Measurements from ENCODE around the gene PITX1.
"Not testable (repeated sequence)": the region's sequence is repeated elsewhere in the genome, so short reads cannot be mapped to it uniquely, and the experiment has no call there.

The PITX1 gene

DNA sequence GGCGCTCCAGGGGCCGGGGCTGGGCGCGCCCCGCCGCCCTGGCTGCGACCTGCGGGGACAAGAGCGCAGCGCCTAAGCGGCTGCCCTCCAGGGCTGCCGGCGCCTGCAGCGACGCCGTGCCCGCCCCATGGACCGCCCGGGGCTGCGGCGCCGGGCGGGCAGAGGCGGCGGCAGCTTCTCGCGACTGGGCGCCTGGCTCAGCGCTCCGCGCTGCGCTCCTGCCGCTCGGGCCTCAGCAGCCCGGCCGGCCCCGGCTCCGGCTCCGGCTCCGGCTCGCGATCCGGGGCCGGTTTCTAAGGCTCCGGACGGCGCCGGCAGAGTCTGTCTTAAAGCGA is at the start of gene PITX1:
PITX1 (minus strand) TSS at position 328 of the 335 bp plus-strand sequence. CDS start 347 bp downstream, outside the sequence.
- DNase-seq = no peak

DNA sequence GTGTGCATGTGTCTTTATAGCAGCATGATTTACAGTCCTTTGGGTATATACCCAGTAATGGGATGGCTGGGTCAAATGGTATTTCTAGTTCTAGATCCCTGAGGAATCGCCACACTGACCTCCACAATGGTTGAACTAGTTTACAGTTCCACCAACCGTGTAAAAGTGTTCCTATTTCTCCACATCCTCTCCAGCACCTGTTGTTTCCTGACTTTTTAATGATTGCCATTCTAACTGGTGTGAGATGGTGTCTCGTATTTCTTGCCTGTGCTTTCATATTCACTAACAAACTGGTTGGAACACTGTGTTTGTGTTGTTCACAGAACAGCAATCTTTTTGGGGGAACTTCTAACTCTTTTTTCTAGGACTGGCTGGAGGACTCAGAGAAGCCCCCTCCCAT is 49.3 kb upstream of the PITX1 start:
- not testable (repeated sequence) for DNase-seq

DNA sequence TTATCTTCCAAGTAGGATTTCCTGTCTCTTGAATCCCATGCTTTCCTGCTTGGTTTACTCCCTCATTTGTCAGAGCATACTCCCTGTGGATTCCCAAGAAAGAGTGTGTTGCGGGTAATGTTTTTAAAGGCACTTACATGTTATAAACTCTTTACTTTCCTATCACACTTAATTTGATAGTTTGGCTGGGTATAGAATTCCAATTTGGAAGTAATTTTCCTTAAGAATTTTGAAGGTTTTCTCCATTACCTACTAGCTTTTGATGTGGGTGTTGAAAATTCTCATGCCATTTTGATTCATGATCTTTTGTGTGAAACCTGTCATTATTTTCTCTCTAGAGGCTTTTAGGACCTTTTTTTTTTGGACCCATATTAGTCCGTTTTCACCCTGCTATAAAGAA is 47.2 kb upstream of the PITX1 start:
- DNase-seq = no peak

DNA sequence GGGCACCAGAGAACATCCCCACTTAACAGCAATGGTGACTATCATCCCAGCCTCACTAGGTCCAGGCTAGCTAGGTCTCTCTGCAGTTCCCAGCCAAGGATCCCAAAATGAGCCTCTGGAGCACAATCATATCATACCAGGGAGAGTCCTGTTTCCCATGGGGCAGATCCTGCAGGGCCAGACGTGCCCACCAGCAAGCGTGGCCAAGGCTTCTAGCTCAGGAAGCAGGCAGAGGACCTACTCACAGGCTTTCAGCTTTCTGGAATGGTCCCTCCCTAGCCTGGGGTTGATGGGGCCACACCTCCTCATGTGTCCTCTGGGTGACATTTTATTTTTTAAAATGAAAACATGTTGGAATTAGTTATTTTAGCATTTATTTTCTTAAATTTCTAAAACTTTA is 45.7 kb upstream of the PITX1 start:
- DNase-seq = no peak

DNA sequence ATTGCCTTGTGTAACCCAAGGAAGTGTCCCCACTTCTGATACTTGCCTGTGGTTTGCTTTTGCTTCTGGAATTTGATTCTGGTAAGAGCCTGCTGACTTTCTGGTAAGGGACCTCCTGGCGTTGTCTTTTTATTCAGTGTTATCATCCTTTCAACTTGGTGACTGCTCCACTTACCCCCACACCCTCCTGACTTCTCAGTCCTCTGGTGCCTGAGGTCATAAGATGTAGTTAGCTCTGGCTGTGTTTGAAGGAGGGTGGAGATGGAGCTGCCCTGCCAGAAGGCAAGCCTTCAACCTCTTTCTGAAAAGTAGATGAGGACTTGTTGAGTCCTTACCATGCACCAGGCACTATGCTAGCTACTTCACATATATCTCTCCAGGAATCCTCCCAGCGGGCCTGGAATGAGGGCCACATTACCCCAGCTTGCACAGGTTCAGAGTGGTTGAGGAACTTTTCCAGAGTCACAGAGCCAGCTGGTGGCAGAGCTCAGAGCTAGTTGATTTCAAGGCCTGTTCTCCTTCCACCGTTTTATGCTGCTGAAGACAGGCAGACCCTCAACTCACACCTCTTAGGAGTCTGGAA is 45.2 kb upstream of the PITX1 start:
- DNase-seq = no peak

DNA sequence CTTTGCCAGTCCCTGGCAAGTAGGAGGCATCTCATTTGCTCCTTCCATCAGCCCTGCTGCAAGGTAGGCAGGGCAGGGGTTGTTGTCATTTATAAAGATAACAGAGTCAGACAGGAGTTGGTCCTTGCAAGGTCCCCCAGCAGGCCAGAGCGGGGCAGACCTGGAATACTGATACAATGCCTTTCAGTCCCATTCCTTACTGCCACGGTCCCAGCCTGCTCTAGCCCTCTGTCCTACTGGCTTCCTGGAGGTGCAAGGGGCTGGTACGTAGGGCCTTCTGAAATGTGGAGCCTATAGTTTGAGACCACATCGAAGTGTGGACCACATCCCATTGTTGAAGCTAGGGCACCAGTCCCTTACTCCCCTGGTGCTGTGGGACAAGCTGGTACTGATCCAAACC is 42.8 kb upstream of the PITX1 start:
- DNase-seq = no peak

DNA sequence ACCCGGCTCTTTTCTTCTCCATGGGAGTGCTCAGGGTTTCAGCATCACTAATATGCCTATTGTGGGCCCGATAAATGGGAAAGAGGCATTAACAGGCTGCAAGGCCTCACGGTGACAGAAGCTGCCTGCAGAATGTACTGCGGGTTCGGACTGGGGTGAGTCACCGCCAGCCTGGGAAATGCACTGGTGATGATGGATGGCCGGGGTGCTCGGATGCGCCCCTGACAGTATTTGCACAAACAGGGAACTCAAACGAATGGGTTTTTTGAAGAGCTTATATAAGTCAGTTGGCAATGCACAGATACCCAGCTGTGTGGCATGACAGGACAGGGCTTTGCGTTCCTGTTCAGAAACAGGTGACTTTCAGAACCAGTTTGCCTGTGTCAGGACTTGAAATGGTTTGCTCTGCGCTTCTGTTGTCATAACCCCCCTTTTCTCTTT is 42.0 kb upstream of the PITX1 start:
- DNase-seq = no peak

DNA sequence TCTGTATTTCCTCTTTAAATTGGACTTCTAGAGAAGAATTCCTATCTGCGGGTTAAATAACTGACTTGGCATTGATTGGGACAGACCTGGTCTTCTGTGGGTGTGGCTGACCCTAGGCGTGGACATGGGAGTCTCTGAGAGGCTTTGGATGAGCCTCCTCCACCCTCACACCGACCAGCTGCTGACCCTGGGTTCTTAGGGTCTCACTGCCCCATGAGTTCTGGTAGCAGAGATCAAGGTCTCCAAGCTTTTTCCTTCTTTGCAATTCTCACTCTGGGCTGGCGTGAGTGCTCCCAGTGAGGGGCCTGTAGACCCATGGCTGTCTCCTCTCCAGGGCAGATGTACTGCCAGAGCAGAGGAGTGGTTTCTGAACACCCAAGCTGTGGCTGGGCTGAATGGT is 41.6 kb upstream of the PITX1 start:
- no peak for DNase-seq

DNA sequence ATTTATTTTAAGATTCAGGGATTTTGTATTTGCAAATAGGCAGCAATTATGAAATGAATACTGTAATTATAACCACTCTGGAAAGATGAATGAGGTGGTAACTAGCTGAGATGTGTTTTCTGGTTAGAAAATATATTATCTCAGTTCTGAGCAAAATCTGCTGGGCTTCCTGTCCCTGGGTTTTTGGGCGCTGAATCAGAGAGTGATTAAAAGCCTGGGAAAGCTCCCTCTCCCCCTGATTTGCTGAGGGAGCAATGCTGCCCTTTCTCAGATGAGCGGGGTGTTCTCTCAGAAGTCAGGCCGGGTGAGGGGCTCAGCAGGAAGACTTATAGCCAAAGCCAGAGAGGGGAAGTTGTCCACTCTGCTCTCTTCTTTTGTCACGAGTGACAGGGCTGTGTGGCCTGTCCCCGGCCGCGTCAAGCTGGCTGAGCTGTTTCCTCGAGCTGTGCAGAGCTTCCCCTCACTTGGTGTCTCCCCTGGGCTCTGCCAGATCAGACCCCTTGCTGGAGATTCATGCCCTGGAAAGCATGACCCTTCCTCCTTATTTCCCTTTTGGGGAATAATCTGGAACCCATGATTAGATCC is 39.8 kb upstream of the PITX1 start:
- DNase-seq = no peak

DNA sequence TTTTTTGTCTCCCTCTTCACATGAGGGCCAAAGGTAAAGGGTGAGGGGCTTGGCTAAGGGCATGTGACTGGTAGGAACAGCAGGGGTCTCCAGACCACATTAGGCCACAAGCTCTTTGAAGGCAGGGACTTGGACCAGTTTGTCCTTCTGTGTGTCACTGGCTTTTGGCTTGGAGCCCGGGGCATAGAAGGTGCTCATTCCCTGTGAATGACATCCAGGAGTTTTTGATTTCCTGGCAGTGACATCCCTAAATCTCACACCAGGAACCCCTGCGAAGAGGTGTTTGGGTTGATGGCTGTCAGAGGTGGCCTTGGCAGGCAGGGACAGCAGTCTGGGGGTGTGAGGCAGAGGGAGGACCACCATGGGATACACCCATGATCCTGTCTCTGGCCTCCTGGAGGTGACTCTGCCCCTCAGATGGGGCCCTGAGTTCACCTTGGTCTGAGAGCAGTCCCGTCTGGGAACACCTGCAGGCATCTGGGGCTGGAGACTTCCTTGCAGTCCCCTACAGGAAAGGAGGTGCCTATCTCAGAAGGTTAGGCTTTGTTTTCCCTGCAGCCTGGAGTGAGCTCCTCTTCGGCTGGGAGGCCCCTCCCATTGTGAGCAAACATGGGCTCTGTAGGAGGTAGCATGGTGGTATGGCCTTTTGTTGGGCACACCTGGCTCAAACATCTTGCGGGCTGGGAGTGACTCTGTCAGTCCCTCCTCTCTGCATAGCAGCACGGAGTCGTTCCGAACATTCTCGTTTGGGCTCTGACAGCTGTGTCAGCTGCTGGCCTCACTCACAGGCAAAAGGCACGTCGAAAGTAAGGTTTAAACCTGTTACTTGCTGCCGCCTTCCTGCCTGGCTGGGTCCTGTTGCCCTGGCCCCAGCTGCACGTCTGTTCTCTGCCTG is 38.6 kb upstream of the PITX1 start:
- no peak for DNase-seq

DNA sequence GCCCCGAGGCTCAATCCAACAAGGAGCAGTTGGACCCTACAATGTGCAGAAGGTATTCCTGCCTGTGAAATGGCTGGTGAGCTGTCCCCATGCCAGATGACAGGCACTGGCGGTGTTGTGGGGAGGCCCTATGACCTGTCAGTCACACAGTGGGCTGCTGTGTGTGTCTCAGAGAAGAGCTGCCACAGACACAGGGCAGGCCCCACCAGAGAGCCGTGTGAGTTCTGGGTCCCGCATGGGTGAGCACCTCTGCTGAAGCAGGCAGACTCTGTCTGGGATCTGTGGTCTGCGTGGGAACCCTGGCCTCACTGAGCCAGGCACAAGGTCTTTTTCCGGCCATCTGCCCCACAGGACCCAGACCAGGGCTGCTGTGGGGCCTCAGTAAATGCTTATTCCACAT is 37.3 kb upstream of the PITX1 start:
- DNase-seq = no peak

DNA sequence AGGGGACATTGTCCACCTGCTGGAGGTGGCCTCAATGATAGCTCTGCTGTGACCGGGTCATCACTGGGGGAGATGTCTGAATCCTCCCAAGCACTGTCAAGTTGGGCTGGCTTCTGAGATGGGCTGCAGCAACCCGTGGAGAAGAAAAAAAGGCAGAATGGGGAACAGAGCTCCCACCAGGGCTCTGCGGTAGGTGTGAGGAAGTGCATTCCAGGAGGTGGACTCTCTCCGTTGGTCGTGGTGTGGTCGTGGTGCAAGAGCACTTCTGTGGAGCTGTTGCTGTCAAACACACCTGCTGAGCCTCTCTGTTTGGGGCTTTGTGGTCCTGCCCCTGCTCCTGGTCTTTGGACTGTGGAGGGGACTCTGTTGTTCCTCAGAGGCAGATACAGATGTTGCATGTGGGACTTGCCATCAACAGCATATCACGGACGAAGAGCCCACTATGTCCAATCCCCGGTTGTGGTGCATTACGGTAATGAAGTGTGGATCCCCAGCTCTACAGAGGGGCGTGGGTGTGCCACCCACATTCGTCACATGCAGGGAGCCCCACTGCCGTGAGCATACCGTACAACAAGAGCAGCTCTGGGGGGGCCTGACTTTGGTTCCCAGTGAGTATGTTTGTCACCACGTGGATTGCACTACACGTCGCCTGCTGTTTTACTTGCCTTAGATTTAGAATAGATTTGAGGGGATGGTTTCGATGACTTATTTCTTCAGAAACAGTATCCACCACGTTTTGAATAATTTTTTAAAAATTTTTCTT is 36.0 kb upstream of the PITX1 start:
- no peak for DNase-seq

DNA sequence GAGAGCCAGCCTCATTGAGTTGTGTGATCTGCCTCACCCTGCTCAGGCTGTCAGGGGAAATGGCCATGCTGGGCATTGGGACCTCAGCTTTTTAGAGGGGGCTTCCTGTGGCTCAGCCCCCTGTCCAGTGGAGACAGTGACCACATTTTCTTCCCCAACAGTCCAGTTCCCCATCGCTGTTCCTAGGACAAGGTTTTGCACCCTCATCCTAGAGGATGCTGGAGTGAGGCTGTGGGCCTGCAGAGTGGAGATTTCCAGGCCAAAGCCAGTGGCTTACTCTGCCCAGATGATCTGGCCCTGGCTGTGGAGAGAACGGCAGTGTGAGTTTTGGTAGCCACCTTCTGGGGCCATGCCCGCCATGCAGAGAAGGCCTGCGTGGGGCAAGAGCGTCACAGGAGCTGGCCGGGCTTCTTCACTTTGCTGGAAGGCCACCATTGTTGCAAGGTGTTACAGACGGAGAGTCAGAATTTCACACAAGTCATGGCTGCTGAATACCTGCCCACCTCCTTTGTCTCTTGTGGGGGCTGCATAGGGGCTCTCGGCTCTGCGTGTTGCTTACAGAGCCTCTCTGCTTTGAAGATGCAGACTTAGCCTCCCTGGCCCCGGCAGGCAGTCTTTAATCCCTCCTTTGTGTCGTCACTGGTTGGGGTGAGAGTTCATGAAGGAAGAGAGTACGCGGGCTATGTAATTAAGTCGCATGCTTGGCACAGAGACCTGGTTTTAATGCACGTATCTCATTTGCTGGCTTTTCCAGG is 35.2 kb upstream of the PITX1 start:
- DNase-seq = no peak

DNA sequence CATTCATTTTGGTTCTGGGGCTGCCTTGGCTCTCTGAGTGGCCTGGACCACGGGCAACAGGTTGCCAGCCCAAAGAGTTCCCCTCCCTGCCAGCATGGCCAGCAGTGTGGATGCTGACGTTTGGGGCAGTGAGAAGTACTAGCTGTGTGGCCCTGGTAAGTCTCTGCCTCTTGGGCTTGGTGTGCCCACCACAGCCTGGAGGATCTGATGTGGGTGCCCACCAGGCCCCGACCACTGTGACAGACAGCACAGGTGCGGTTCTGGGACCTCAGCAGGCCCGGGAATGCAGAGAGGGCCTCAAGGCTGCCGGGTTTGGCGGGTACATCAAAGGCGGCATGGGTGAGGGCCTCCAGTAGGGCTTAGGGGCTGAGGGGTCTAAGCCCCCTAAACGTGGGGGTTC is 33.6 kb upstream of the PITX1 start:
- DNase-seq = no peak

DNA sequence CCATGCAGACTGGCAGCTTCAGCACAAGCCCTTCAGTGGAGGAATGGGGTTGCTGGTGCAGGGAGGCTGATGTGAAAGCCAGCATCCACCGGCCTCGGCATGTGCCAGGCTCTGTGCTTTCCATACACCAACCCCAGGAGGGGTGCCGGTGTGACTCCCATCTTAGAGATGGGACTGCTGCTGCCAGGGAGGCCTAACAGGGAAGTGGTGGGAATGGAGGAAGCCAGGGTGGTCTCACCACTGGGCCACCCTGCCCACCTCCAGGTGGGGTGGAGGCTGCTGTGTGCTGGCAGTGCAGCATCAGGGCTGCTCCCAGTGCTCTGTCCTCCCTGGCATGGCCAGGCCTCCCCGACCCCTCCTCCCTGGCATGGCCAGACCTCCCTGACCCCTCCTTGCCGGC is 32.8 kb upstream of the PITX1 start:
- no peak for DNase-seq

DNA sequence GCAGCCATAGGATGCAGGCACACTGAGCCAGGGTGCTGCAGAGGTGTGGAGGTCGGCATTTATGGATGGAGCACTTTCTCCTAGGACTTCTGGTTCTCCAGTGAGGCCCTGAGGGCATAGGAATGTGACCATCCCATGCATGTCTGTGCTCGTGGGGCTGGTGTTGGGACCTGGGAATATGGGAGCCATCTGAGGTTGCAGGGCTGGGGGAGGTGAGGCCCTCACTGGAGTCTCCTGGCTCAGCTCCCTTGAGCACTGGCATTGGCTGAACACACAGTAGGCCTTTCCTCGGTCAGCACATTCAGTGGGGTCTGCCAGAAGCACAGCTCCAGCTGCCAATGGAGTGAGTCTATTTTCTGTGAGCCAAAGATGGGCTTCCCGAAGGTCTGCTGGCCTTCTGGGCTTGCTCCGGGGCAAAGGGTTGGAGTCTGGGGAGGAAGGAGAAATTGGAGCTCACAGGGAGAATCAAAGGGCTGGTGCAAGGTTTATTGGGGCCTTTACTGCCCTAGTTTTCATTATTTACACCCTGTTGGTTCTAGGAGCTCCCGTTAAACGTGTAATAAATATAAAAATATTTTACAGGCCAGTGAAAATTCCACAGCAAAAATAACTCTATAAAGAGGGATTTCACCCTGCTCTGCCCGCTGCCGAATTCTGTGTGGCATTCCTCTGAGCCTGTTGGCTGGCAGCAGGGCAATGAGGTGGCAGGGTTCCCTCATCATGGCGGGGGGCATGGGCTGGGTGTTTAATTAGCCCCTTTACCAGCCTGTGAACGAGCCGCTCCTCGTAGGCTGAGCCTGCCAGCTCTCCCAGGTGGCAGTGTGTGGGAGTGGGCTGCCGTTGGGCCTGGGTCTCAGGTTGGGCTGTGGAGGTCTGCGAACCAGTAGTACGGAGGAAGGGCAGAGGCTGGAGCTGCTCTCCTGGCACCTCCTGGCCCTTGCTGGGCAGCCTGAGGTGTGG is 31.6 kb upstream of the PITX1 start:
- DNase-seq = no peak

DNA sequence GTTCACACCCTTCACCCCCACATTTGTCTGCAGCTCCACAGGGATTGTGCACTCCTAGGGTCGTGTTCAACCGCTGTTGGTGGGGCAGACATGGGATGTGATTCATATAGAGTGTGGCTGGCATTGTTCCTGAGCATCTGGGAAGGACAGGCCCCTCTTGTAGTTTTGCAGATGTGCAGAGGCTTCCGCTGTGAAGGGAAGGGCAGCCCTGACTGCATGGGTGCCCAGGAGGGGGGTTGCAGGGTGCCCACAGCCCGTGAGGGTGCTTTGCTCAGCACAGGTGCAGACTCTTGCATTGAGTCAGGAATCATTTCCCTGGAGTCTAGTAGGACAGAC is 30.2 kb upstream of the PITX1 start:
- DNase-seq = no peak

DNA sequence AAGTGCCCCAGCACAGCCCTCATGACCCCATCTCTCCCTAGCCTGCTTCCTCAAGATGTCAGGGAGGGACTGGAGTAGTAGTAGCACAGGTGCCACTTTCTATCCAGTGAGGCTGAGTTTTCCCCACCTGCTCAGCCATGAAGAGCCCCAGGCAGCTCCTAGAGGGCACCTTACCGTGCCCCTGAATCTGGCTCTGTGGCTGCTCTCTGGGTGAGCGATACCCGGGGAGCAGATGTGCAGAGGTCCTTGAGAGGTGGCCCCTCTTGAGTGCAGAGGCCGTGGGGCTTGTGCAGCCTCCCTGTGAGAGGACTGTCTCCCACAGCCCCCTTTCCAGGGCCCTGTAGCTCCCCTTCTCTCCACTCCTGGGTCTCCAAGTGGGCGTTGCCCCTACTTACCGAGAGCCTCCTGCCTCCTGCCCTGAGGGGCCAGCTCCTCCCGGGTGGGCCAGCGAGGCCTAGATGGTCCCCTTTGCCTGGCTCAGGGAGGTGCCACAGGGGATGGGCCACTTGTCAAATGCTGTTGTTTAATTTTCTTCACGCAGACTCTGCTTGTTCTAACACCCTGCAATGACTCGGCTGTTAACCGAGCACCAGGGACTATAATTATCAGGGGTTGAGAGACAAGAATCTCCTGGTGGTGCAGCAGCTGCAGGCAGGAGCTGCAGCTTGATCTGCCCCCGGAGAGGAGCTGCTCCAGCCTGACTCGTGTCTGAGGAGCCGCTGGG is 29.6 kb upstream of the PITX1 start:
- DNase-seq = no peak

DNA sequence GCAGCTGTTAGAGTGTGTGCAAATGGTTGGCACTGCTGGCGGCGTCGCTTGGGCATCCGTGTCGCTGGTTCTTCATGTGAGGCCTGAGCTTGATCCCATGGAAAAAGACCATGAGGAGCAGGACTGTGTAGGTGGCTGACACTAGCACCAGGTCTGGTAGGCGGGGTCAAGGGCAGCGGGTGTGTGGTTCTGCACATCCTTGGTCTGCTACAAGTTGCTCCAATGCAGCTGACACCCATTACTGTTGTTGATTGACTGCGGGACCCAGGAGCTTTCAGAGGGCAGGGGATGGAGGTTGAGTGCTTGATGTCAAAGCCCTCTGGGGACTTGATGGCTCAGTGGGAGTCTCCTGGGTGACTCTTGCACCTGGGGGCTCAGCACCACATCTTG is 29.0 kb upstream of the PITX1 start:
- DNase-seq = no peak

DNA sequence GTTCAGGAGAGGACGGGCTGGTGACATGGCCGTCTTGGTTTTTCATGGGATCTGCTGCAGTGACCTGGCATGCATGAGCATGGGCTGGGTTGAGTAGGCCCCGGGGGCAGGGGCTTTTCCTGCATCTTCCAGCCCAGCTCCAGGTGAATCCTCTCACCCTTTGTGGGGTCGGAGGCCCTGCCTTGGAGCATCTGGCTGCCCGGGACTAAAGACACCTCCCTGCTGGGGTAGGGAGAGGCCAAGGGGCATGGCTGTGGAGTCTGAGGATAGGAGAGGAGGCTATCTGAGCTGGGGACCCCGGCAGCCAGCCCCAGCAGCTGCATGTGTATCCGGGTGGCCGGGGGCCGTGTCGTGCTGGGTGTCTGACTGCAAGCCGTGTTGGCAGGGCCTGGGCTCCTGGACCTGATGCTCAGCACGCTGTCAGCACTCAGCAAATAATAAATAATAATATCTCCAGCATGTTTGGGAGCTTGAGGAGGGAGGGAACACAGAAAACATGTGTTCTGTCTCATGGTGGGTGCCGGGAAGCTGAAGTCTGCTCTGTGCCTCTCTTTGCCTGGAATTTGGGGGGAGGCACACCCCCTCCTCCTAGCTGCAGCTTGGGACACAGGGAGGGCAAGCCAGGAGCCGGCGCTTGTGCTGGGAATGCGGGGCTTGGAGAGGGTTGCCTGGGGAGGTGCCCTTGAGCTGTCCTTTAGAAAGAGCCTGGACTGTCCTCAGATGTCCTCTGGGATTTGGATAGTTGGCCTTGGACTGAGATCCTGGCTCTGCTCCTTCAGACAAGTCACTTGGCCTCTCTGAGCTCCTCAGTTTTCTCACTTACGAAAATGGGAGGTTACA is 28.4 kb upstream of the PITX1 start:
- no peak for DNase-seq

Measured in 8988T (cell line).